ENCODE data around the gene KRTAP5-5. TPM values are rescaled to one million over a fixed set of nuclear protein-coding genes. Genes with fewer than 3 reads are reported as not detected.
A peak's percentile ranks its signal among the peaks of the same experiment; 100 is the strongest.

Gene KRTAP5-5
- total RNA-seq, 4 donors from 2014 or later, result 2.5 TPM; not detected in 3

DNA sequence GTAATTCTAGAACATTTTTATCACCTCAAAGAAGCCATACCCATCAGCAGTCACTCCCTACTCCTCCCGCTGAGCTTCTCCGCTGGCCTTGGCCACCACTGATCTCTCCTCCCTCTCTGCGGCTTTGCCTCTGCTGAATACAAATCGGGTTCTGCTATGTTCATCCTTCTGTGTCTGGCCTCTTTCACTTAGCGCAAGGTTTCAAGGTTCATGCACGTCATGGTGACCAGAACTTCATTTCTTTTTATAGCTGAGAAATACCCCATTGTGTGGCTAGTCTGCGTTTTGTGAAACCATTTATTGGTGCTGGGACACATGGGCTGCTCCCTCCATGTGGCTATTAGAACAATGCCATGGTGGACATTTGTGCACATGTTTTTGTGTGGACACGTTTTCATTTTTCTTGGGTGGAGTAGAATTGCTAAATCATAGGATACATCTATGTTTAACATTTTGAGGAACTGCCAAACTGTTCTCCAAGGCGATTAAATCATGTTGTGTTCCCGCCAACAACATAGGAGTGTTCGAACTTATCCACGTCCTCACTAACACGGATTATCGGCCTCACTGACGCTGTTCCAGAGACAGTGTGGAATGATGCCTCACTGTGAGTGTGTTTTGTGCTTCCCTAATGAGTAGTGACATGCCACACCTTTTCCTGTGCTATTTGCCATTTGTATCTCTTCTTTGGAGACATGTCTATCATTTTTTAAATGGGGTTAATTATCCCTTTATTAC is 43.2 kb downstream of the KRTAP5-5 start:
- no peak for TF ChIP-seq POLR2A (IDR thresholded peaks at IDR 0.05)
- TF ChIP-seq CTCF (IDR thresholded peaks at IDR 0.05), result no peak
- H3K4me3 ChIP-seq (ENCODE audit: low read depth, poor library complexity, severe bottlenecking), result no peak overlapping the region
- DNase-seq (ENCODE audit: low spot score in 2 of 2), result peak in 1 of 2 donors; percentile 45
- WGBS, 2 donors, result 57 to 62% methylated on average over 15 of the region's 15 CpGs
- intact Hi-C loops (cut with DNase I; ENCODE audit: low total_unique reads), result no loop called here

DNA sequence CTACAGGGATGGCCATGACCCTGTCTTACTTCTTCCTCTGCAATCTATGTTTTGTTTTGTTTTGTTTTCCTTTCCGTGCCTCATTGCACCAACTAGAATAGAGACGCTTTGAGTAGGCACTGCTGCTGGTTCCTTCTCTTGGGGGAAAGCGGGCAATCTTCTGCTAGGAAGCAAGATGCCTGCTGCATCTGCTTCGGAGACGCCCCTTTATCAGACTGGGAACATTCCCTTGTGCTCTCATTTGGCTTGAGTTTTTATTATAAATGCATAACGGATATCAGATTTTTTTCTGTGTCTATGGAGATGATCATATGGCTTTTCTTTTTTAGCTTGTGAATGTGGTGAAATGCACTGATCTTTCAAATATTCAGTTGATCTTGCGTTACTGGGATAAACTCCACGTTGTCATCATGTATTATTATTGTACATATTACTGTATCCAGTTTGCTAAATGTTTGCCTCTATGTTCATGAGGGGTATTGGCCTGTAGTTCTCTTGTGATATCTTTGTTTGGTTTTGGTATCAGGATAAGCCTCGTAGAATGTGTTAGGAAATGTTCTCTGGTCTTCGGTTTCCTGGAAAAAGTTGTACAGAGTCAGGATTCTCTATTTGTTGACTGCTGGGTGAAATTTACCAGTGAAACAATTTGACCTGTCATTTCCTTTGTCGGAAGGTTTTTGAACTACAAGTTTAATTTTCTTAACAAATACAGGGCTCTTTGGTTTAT is 44.0 kb downstream of the KRTAP5-5 start:
- peak in 1 of 2 donors; percentile 23 for DNase-seq (ENCODE audit: low spot score in 2 of 2)
- intact Hi-C loops (cut with DNase I; ENCODE audit: low total_unique reads), result no loop called here

GRCh38 chr11:1674173-1675131 is 44.9 kb downstream of the KRTAP5-5 start:
- peak in 1 of 2 donors; percentile 71 for DNase-seq (ENCODE audit: low spot score in 2 of 2)
- H3K4me3 ChIP-seq (ENCODE audit: low read depth, poor library complexity, severe bottlenecking), result no peak overlapping the region
- TF ChIP-seq CTCF (IDR thresholded peaks at IDR 0.05) (no peak), POLR2A (IDR thresholded peaks at IDR 0.05) (no peak)
- WGBS, 2 donors, result 50 to 59% methylated on average over 21 of the region's 21 CpGs
- intact Hi-C loops (cut with DNase I; ENCODE audit: low total_unique reads), result no loop called here

More for the DNA sequence above, 44.0 kb downstream of the KRTAP5-5 start:
- TF ChIP-seq POLR2A (IDR thresholded peaks at IDR 0.05) (no peak), CTCF (IDR thresholded peaks at IDR 0.05) (no peak)
- WGBS, 2 donors, result 67% methylated on average over 11 of the region's 11 CpGs
- H3K4me3 ChIP-seq (ENCODE audit: low read depth, poor library complexity, severe bottlenecking), result no peak overlapping the region

DNA sequence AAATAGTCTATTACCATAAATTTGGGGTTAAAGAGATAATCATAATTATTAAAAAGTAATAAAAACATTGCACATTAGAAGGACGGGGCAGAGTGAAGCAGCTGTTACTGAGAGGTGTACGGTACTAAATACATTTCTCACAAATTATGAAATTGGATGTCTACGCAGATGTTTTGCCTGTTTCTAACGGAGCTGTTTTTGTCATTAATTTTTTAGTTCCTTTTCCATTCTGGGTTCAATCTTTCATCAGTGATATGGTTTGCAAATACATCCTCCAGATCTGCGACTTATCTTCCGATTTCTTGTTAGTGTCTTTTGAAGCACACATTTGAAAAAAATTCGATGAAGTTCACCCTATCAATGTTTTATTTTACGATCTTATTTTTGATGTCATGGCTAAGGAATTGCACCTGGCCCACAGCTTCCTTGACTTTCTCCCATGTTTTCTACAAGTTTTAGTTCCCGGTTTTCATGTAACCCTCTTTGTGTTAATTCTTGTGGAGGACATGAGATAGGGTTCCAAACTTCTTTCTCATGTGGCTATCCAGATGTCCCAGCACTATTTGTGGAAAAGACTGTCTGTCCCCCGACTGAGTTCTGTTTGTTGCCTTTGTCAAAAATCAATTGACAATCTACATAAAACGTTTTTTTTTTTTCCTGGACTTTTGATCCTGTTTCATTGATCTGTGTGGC is 46.1 kb downstream of the KRTAP5-5 start:
- TF ChIP-seq CTCF (IDR thresholded peaks at IDR 0.05) (no peak), POLR2A (IDR thresholded peaks at IDR 0.05) (no peak)
- WGBS, 2 donors, result 70 to 74% methylated on average over 11 of the region's 11 CpGs
- no peak overlapping the region for H3K4me3 ChIP-seq (ENCODE audit: low read depth, poor library complexity, severe bottlenecking)
- intact Hi-C loops (cut with DNase I; ENCODE audit: low total_unique reads), result no loop called here
- no peak for DNase-seq (ENCODE audit: low spot score in 2 of 2)

DNA sequence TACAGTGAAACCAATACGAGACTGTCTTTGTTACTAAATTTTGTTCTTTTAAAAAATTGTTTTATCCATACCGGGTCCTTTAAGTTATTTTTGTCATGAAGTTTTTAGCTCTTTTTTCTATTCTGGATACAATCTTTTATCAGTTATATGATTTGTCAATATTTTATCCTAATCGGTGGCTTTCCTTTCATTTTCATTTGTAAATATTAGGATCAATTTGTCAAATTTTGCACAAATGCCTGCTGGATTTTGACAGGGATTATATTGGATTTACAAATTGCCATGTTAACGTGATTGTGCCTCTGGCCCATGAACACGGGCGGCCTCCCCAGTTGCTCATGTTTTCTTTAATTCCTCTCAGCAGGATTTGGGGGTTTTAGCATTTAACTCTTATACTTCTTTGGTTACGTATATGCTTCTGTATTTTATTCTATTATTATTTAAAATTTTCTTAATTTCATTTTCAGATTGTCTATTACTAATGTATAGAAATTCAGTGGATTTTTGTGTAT is 46.7 kb downstream of the KRTAP5-5 start:
- DNase-seq (ENCODE audit: low spot score in 2 of 2), result no peak
- 88 to 90% methylated on average over 7 of the region's 7 CpGs for WGBS, 2 donors
- H3K4me3 ChIP-seq (ENCODE audit: low read depth, poor library complexity, severe bottlenecking), result no peak overlapping the region
- intact Hi-C loops (cut with DNase I; ENCODE audit: low total_unique reads), result no loop called here
- no peak for TF ChIP-seq POLR2A (IDR thresholded peaks at IDR 0.05)
- TF ChIP-seq CTCF (IDR thresholded peaks at IDR 0.05), result no peak

All from lower leg skin (tissue), 4 donors.